ENCODE results near the gene MLC1. TPM values are rescaled to one million over a fixed set of nuclear protein-coding genes. Genes with fewer than 3 reads are reported as not detected.

Gene MLC1
- total RNA-seq, 1 donor = under 0.01 TPM

DNA sequence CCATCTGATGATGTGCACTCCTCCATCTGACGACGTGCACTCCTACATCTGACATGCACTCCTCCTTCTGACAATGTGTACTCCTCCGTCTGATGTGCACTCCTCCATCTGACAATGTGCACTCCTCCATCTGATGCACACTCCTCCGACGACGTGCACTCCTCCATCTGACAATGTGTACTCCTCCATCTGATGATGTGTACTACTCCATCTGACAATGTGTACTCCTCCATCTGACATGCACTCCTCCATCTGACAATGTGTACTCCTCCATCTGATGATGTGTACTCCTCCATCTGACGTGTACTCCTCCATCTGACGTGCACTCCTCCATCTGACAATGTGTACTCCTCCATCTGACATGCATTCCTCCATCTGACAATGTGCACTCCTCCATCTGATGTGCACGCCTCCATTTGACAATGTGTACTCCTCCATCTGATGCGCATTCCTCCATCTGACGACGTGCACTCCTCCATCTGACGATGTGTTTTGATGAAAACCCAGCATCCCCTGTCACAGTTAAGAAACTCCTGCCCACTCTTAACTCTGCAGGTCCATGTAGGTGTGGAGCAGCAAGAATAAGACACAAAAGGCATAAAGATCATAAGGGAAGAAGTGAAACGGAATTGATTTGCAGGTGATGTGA is 62.9 kb downstream of the MLC1 start:
- H3K4me3 ChIP-seq (ENCODE audit: low read depth, low read length) = no peak overlapping the region
- TF ChIP-seq, protein P1, sequence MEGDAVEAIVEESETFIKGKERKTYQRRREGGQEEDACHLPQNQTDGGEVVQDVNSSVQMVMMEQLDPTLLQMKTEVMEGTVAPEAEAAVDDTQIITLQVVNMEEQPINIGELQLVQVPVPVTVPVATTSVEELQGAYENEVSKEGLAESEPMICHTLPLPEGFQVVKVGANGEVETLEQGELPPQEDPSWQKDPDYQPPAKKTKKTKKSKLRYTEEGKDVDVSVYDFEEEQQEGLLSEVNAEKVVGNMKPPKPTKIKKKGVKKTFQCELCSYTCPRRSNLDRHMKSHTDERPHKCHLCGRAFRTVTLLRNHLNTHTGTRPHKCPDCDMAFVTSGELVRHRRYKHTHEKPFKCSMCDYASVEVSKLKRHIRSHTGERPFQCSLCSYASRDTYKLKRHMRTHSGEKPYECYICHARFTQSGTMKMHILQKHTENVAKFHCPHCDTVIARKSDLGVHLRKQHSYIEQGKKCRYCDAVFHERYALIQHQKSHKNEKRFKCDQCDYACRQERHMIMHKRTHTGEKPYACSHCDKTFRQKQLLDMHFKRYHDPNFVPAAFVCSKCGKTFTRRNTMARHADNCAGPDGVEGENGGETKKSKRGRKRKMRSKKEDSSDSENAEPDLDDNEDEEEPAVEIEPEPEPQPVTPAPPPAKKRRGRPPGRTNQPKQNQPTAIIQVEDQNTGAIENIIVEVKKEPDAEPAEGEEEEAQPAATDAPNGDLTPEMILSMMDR (IDR thresholded peaks at IDR 0.05; ENCODE audit: insufficient read depth, low read depth, low read length) = no peak
- no peak for DNase-seq (ENCODE audit: low read depth)

DNA sequence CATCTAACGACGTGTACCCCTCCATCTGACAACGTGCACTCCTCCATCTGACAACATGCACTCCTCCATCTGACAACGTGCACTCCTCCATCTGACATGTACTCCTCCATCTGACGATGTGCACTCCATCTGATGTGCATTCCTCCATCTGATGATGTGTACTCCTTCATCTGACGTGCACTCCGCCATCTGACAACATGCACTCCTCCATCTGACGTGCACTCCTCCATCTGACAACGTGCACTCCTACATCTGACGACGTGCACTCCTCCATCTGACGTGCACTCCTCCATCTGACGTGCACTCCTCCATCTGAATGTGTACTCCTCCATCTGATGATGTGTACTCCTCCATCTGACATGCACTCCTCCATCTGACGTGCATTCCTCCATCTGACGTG is 64.6 kb downstream of the MLC1 start:
- no peak overlapping the region for H3K4me3 ChIP-seq (ENCODE audit: low read depth, low read length)
- TF ChIP-seq, protein P1 (IDR thresholded peaks at IDR 0.05; ENCODE audit: insufficient read depth, low read depth, low read length) = no peak
- DNase-seq (ENCODE audit: low read depth) = no peak

DNA sequence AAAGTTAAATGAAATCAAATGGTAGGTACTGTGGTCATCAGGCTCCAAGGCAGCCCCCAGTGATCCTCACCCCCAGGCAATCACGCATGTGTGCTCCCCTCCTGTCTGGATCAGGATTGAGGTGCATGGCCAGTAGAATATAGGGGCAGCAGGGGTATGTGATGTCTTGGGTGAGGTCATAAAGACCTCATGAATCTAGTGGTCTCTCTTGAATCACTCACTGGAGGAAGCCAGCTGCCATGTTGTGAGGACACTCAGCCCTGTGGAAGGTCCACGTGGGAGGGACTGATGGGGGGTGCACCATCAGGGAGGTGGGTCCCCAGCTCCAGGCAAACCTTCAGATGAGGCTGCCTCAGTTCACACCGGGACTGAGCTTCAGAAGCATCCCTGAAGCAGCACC is 65.9 kb downstream of the MLC1 start:
- no peak for DNase-seq (ENCODE audit: low read depth)
- no peak overlapping the region for H3K4me3 ChIP-seq (ENCODE audit: low read depth, low read length)
- TF ChIP-seq, protein P1 (IDR thresholded peaks at IDR 0.05; ENCODE audit: insufficient read depth, low read depth, low read length) = no peak

DNA sequence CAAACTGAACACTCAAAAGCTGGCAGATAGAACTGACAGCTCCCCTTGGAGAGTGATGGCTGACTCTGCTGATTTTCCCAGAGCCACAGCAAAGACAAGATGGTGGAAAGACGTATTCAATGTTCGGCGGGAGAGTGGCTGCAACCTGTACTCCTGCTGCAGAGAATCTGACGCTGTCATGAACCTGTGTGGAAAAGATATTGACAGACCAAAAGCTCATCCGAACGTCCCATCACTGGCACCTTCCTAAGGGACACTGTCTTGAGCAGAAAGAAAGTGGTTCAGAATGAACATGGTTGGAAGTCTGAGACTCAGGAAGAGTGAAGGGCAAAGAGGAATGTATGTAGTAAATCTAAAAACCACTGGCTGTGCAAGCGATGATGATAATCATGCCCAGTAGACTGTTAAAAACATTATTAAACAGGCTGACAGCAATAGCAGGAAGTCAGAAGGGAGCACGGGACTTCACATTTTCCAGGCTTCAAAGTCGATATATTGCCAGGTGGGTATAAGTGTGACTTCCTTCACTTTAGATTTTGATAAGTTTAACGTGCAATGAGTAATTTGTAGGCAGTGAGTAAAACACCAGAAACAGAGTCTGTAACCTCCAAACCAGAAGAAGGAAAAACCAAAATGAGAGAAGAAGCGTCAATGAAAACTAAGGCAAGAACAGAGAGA is 66.5 kb downstream of the MLC1 start:
- no peak for DNase-seq (ENCODE audit: low read depth)
- TF ChIP-seq, protein P1 (IDR thresholded peaks at IDR 0.05; ENCODE audit: insufficient read depth, low read depth, low read length) = no peak
- H3K4me3 ChIP-seq (ENCODE audit: low read depth, low read length) = no peak overlapping the region

DNA sequence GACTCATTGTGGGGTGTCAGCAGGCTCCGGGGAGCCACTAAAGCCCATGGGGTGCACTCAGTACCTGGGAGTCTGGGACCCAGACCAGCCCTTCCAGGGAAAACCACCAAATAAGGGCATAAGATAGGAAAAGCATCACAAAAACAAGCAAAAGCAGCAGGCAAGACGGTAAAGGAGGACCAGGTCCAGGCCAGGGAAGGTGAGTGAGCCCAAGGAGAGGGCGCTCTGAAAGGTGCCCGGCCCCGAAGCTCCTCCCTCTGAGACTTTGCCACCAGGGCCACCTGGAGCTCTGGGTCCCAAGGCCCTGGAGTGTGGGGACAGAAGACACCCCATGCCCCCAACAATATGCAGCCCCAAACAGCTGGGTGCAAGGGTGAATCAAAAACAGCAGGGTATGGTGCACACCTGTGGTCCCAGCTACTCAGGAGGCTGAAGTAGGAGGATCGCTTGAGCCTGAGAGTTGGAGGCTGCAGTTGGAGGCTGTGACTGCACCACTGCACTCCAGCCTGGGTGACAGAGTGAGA is 67.5 kb downstream of the MLC1 start:
- TF ChIP-seq, protein P1 (IDR thresholded peaks at IDR 0.05; ENCODE audit: insufficient read depth, low read depth, low read length) = no peak
- no peak overlapping the region for H3K4me3 ChIP-seq (ENCODE audit: low read depth, low read length)
- no peak for DNase-seq (ENCODE audit: low read depth)

DNA sequence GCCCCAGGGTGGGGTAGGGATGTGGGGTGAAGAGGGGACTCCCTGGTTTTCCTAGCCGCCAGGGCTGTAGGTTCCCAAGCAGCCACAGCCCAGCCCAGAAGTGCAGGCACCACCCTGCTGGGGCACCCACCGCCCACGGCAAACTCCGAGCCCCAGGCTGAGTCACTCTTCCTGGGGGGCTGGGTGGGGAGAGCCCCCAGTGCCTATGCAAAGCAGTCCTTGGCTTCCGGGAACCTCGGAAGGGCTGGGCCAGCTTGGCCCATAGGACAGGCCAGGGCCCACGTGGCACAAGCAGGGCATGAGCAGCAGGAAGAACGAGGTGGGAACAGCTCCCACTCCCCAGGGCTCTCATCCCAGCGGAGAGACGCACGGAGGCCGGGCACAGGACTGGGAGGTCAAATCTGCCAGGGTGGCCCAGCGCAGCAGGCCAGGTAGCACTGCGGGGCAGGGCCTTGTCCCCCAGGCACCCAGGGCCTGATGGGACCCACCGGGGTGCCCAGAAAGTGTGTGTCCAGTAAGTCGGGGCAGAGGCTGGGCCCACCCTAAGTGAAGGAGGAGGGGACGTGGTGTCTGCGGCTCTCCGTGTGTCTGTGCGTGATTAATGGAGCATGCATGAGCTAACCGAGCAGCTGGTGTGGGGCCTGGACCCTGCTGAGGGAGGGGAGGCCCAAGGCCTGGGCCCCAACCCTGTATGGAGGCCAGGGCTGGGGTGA is 68.1 kb downstream of the MLC1 start:
- TF ChIP-seq, protein P1 (IDR thresholded peaks at IDR 0.05; ENCODE audit: insufficient read depth, low read depth, low read length) = no peak
- DNase-seq (ENCODE audit: low read depth) = no peak
- no peak overlapping the region for H3K4me3 ChIP-seq (ENCODE audit: low read depth, low read length)
